Uterus (tissue), 2 donors: ENCODE data around the gene WDR74.

Experiments used
- CTCF ChIP-seq, 4 experiments: fragments of 200-600 bp in 2 of 4; fragments of 450-650 bp in 2 of 4; sonication (generic) in 2 of 4; IDR thresholded peaks; one replicate each; pipeline ENCODE4 v1.5.1; 2016 to 2019; ENCODE audit warnings: antibody characterized with exemption in 4 of 4, mild to moderate bottlenecking in 2 of 4, moderate library complexity in 1 of 4
- POLR2A ChIP-seq, 2 donors: fragments of 450-650 bp; IDR thresholded peaks; one replicate each; pipeline ENCODE4 v1.6.1; 2016; ENCODE audit warnings: antibody characterized with exemption in 2 of 2, mild to moderate bottlenecking in 1 of 2, moderate library complexity in 1 of 2

- TF ChIP-seq CTCF (IDR thresholded peaks at IDR 0.05) (no peak), POLR2A (IDR thresholded peaks at IDR 0.05) (no peak)
Measured at GRCh38 chr11:62879235-62879978, 40.0 kb upstream of the WDR74 start.
